ENCODE measurements around the gene KLHL35.

GRCh38 chr11:75470476-75471080 lies 37.6 kb upstream of the KLHL35 start:
- TF ChIP-seq CTCF (IDR thresholded peaks at IDR 0.05) (no peak), POLR2A (IDR thresholded peaks at IDR 0.05) (no peak)
